Non-pigmented ciliary epithelial cell (primary cell): ENCODE measurements around the gene TTC32.
"Not testable (repeated sequence)": the region's sequence is repeated elsewhere in the genome, so short reads cannot be mapped to it uniquely, and the experiment has no call there.

Experiments
- DNase-seq: peaks from one replicate; pipeline ENCODE4 v3.0.0-alpha.2; 2010; ENCODE audit warnings: low read depth

The TTC32 gene

DNA sequence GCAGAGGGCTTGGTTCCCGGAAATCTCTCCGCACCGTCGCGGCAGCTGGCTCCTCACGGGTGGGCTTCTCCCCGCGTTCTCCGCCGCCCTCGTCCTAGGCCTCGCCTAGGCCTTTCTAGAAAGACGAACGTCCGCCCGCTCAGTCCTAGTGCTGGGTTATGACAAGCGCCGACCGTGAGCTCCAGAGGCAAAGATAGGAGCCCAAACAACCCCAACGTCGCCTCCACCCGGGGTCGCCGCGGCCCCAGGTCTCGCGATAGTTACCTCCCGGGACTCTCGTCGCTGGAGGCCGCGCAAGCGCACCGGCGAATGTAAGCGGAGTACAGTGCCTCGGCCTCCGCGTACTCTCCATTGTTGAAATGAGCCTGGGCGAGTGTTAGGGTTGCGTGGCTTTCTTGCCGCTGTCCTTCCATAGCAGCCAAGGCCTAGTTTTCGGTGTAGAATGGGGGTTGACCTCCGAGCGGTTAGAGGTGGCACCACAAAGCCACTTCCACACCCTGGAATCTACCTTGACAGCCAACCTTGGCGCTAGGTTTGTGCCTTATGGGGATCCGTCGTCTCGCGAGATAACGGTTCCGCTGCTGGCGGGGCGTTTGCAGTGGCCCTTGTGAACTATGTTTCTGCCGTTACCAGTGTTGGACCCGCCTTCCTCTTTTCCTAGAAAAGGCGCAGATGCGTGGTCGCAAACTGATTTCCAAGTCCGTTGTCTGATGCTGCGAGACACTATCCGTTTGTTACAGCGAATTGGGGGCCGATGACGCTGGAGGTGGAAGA lies at the start of gene TTC32:
Gene TTC32, minus strand, starts transcription at position 542 of the 774 bp plus-strand sequence. Its CDS starts 129 bp downstream, at position 413.
- peak; percentile 77 for DNase-seq

DNA sequence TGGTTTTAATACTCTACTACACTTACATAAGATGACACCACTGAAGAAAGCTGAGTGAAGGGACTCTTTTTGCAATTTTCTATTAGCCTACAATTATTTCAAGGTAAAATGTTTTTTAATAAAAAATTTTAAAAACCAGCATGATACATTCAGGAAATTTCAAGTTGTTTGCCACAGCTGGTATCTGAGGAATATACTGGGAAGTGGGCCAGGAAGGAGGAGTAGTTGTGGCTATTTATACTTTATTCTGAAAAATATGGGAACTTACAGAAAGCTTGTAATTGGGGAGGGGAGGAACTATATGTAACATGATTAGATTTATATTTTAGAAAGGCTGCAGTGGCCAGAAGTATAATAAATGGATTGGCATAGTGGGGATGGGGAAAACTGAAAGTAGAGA lies 47.3 kb upstream of the TTC32 start:
- no peak for DNase-seq

DNA sequence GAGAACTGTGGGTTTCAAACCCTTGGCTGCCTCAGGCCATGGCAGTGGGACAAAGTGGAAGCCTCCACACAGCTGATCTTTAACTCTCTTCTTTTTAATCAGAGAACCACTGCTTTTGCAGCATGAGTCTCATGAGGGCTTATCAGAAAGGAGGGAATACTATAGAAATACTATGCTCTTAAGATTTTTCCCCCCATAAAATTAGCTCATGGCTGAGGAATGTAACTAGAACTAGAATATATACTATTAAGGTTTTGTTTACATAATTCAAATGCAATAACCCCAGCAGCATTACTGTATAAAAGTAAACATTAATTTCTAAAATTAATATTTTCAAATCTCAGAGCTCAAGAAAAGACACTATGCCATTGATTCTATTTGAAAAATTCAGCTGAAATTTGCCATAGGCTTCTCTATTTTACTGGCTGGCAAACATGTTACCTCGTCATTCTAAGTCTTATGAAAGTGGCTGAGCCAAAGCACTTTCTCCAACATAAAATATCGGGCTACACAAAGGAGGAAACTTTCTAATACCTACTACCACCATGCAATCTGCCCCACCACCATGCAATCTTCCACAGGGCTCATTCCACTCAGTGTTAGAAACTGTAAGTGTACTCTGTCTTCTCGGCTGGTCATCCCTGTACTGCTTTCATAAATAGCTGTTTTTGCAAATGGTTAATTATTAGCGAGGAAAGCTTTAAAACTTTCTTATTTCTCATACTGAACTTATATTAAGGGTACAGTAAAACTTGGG lies 45.6 kb upstream of the TTC32 start:
- no peak for DNase-seq

DNA sequence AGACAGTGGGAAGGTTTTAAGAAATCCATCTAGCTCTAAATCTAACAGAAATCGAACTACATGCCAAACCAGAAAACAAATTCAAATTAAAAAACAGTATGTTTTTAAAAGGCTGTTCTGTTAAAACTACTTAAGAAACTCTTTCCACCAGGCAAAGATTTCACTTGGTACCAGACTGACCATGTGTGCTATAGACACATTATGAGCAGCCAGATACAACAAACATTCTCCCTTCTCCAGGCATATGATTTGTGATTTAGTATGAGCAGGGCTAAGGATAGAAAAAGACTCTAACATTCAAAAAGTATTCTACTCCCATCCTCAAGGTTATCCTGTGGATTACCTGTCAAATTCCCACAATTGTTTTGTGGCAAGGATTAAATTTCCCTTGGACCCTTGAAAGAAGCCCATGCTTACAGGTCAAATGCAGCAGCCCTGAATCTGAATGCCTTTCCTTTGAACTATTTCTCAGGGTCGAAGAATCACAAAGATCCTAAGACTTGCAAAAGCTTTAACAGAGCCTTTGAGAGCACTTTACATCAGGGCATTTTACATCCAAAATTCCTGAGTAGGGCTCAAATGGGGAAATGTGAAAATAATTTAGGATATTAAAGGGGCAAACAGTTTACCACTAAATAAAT lies 42.5 kb upstream of the TTC32 start:
- no peak for DNase-seq

DNA sequence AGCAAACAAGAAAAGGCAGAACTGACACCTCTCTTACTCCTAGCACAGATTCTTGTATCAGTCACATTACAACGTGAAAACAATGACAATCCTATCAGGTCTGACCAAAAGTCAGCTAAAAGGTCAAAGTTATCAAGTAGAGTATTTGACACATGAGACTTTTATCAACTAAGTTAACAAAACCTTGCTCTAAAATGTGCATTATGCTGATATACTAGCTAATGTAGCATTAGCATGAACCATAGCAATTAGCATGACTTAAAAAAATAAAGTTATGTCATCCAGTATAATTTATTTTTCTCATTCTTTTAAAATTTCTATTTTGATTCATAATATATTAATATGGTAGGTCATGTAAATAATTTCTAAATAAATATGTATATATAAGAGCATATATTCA lies 41.4 kb upstream of the TTC32 start:
- no peak for DNase-seq

DNA sequence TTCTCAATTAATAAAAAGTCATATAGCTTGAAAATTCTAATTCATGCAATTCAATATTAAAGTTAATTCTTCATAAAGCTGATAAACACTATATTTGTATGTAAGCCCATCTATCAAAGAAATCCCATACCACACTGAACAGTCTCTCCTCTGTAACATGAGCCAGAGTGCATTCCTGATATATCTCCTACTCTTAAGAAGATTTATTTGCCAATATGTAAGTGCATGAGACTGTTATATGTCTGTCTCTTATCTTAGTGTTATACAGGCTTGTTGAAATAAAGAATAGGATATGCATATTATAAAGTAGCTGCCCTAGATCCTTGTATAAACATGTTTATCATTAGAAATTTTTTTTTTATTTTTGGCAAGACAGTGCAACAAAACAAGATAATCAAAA lies 40.4 kb upstream of the TTC32 start:
- no peak for DNase-seq

DNA sequence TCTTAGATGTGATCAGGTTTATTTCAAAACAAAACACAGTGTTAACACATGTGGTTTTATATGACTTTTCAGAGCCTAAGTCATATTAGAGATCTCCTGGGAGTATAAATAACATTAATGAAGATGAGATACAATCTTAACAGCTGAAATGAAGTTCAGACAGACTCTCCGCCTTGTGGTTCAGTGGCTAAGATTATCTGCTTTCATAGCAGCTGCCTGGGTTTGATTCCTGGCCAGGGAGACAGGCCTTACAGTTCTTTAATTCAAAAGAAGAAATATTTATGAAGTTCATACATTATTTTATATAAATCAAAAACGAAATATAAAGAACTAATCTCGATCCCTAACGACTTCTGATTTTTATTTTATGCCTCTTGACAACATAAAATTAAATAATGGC lies 35.2 kb upstream of the TTC32 start:
- DNase-seq: no peak

DNA sequence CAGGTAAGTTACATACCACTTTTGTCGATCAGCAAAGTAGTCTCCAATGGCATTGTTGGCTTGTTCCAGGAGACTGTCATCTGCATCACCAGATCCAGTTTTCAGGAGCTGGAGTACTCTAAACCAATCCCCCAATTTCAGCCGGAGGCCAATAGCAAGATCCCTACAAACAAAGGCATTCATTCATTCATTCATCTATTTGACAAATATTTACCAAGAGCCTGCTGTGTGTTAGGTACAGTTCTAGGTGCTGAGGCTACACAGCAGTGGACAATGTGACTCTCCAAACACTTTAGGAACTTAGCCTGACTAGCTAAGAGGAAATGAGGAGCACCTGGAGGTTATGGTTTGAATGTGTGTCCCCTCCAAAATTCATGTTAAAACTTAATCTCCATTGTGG lies 34.4 kb upstream of the TTC32 start:
- DNase-seq: no peak

DNA sequence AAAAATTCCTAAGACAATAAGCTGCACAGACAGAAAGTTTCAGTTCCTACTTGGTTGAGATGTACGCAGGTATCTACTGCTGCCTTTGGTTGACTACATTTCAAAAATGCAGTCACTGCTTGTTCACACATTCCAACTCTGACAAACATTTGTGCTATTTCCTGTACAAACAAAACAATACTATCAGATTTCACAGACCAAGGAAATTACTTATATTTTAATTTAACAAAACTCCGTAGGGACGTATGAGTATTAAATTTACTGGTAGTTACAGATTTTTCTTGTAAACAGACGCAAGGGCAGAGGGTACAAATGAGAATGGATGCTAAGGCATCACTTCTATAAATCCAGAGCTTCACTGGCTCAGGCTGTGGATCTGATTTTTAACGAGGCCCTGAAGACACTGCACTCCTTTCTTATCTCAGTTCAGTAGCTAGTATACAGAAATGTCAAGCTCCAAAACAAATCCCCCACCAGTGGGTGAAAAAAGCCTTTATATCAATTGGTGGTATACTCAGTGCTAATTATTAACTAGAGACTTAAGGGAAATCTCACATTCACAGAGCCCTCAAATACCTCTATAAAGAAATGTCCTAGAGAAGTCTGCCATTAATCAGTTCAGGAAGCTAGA lies 31.7 kb upstream of the TTC32 start:
- peak; percentile 75 for DNase-seq

DNA sequence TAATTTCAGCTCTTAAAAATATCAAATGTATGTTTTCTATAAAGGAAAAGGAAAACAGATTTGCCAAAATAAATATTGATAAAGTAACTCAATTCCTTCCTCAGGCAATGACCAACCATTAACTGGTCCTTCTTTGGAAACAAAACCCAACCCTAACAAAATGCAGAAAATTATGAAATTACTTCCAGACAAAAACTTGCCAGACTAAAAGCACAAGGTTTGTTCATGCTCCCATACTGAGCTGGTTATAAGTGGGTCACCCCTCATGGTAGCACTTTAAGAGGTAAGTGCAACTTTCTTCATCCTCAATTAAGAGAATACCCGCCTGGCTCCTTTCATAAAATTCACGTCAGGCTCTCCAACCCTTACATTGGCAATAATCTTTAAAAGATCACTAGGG lies 31.1 kb upstream of the TTC32 start:
- no peak for DNase-seq

DNA sequence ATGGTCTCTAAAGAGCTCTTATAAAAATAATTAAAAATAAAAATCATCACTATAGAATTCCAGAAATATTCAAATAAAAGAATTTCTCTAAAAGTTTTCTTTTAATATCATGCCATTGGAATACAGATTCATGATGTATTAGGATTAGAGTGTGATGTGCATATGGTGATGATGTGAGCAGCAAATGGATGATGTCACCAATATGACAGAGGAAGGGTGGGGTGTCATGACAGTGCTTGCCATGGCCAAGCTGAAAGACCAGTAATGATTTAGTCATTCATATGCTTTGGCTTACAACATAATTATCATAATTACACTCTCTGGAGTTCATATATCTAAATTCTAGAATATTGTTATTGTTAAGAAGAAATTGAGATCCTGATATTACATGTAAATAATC lies 27.4 kb upstream of the TTC32 start:
- no peak for DNase-seq

DNA sequence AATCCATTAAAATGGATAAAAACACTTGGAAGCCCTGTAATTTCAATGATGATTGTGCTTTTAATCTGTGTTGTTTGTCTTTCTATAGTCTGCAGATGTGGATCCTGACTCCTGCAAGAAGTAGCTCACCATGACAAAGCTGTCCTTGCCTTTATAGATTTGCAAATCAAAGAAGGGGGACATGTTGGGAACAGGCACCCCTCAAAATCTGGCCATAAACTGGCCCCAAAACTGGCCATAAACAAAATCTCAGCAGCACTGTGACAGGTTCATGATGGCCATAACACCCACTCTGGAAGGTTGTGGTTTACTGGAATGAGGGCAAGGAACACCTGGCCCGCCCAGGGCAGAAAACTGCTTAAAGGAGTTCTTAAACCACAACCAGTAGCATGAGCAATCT lies 26.0 kb upstream of the TTC32 start:
- not testable (repeated sequence) for DNase-seq

DNA sequence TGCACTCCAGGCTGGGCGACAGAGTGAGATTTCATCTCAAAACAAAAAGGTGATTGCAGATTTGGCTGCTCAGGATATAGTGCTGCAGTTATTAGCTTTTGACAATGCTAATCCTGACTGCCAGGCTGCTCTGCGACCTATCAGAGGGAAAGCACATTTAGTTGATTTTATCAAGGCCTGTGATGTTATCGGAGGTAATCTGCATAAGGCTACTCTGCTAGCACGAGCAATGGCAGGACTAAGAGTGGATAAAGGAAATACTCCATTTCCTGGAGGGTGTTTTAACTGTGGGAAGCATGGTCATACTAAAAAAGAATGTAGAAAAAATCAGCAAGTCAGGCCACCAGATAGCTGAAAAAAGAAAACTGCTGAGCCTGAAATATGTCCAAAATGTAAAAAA lies 22.7 kb upstream of the TTC32 start:
- not testable (repeated sequence) for DNase-seq

DNA sequence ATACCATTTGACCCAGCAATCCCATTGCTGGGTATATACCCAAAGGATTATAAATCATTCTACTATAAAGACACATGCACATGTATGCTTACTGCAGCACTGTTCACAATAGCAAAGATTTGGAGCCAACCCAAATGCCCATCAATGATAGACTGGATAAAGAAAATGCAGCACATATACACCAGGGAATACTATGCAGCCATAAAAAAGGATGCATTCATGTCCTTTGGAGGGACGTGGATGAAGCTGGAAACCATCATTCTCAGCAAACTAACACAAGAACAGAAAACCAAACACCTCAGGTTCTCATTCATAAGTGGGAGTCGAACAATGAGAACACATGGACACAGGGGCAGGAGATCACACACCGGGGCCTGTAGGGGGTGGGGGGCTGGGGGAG lies 20.4 kb upstream of the TTC32 start:
- not testable (repeated sequence) for DNase-seq

DNA sequence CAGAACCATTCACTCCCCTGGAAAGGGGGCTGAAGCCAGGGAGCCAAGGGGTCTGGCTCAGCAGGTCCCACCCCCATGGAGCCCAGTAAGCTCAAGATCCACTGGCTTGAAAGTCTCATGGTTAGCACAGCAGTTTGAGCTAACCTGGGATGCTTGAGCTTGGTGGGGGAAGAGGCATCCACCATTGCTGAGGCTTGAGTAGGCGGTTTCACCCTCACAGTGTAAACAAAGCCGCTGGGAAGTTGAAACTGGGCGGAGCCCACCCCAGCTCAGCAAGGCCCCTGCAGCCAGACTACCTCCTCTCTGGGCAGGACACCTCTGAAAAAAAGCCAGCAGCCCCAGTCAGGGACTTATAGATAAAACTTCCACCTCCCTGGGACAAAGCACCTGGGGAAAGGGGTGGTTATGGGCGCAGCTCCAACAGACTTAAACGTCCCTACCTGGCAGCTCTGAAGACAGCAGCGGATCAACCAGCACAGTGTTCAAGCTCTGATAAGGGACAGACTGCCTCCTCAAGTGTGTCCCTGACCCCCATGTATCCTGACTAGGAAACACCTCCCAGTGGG lies 14.7 kb upstream of the TTC32 start:
- DNase-seq: no peak

DNA sequence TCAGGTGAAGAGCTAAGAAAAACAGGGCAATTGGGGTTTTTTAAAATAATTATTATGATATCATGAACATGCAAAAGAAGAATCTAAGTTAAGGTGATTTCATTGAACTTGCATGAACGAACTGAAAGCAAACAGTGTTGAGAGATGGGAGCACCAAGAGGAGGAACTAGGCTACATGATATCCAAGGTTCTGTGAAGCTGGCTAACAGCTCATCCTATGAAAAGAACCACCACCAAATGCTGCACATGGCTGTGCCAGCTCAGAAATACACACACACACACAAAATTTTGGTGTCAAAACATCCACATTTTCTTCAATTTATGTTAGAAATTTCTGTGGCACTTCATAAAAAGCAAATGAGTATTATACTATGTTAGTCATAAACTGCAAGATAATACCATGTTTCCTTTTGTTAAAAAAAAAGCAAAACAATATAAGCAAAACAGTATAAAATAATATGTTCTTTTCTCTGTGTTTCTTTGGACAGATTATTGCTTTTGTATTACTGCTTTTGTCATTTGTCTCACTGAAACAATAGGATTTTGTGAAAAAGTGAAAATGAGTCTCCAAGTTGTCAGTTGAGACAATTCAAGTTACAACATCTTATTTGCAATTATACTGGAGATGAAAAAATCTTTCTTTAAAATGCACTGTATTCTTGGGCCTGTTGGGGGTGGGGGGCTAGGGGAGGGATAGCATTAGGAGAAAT lies 12.6 kb upstream of the TTC32 start:
- DNase-seq: no peak

DNA sequence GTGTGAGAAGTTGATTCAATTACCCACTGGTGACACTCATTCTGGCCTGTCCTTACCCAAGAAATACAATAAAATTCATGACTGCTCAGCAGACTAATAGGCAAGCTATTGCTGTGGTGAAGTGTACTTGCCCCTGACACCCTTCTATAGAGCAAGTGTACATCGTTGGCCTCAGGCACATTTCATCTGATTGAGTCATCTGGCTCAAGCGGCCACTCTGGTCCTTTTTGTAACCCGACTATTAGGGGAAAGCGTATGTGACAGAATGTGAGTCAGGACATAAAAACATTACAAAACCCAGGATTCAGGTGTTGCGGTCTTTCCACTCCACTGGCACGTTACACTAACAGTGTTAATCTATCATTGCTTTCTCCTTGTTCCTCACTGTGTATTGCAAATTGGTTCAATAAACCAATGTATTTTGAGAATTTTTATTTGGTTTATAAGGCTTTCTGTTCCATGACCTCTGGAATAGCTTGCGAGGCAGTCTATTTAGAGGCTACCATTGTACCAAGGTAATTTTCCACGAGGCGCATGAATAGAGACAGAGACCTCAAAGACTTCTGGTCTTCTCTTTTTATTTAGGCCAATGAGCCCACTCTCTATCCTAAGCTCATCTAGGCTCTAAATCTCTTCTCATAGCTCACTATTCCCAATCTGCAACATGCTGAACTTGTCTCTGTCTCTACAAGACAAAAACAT lies 10.2 kb upstream of the TTC32 start:
- DNase-seq: peak; percentile 90

DNA sequence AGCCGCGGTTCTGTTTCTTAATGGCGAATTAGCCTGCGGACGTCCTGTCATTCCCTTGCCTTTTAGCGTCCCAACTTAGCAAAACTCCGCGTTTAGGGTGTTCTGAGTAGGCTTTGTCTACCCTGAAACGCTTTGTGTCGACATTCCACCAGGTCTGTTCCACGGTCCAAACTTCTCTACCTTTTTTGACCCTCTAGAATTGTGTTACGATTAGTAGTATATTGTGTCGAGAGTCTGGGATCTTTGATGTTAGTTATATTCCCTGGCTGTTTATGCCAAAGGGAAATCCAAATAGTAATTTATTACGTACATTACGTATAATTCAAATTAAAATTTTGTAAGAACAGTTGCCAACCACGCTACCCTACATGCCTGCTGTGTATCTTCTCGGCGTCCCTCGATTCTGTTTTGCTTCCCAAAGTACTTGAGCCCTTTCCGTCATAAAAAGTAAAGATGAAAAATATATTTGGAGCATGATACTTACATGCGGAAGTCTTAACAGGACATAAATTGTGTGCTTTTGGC lies 495 bp upstream of the TTC32 start:
- DNase-seq: no peak

DNA sequence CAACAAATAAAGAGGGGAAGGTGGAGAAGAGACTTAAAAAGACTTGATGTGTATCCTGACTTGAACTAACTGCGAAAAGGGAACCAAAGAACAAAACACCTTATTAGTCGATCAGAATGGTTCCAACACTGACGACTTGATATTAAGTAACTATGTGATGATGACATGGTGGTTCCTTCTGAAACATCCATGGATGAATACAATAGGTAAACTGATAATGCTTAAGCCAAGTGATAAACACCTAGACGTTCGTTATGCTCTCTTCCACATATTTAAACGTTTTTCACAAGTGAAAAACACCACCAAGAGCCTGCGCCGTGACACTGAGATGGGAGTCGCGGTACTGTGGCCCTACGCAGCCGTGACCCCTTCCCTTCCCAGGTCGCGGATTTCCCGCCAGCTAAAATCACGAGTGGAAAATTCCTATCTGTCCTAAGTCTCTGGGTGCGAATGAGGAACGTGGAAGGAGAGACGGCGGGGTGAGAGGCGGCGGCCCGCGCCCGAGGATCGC lies 797 bp downstream of the TTC32 start:
- no peak for DNase-seq
